GM19238 (cell line): ENCODE data around the gene NDOR1.
"Not testable (repeated sequence)": the region's sequence is repeated elsewhere in the genome, so short reads cannot be mapped to it uniquely, and the experiment has no call there.

ENCODE experiments used
- DNase-seq: peaks from one replicate; pipeline ENCODE4 v3.0.0; 2011; ENCODE audit warnings: low spot score; ENCODE audit not compliant: insufficient read length

The NDOR1 gene

DNA sequence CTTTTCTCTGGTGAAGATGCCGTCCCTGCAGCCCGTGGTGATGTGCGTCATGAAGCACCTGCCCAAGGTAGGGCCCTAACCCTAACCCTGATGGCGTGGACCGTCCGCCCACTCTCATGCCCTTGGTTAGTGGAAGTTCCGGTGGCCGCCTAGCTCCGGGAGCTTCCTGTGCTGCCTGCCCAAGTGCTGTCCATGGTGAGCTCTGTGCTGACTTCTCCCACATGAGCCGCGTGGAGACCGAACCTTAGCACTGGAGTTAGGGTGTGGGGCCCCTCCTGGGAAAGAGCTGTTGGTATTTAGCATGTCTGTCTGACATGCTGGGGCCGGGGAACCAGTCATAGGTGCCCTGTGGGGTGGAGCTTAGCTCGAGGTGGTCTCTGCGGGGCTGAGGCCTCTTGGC lies 50.9 kb downstream of the NDOR1 start:
- no peak for DNase-seq

DNA sequence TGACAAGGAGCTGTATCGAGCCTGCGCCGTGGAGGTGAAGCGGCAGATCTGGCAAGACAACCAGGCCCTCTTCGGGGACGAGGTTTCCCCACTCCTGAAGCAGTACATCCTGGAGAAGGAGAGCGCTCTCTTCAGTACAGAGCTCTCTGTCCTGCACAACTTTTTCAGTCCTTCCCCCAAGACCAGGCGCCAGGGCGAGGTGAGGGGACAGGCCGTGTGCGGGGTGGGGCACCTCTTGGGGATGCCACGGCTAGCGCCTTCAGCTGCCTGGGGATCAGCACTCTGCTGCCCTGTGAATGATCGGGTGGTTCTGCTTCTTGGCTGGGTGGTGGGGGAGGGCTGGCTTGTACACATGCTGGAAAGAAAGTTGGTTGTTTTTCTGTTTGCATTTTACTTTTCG lies 51.4 kb downstream of the NDOR1 start:
- DNase-seq = no peak

DNA sequence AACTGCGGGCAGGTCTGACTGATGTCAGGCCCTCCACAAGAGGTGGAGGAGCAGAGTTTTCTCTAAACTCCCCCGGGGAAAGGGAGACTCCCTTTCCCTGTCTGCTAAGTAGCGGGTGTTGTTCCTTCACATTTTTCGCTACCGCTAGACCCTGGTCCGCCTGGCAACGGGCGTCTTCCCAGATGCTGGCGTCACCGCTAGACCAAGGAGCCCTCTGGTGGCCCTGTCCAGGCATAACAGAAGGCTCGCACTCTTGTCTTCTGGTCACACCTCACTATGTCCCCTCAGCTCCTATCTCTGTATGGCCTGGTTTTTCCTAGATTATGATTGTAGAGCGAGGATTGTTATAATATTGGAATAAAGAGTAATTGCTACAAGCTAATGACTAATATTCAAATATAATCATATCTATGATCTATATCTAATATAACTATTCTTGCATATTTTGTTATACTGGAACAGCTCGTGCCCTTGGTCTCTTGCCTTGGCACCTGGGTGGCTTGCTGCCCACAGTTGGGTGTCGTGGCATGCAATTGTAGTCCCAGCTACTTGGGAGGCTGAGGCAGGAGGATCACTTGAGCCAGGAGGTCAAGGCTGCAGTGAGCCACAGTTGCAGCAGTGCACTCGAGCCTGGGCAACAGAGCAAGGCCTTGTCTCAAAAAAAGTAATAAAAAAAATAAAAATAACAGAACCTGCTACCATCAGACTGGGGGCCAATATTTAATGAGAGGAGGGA lies 56.8 kb downstream of the NDOR1 start:
- DNase-seq = not testable (repeated sequence)

DNA sequence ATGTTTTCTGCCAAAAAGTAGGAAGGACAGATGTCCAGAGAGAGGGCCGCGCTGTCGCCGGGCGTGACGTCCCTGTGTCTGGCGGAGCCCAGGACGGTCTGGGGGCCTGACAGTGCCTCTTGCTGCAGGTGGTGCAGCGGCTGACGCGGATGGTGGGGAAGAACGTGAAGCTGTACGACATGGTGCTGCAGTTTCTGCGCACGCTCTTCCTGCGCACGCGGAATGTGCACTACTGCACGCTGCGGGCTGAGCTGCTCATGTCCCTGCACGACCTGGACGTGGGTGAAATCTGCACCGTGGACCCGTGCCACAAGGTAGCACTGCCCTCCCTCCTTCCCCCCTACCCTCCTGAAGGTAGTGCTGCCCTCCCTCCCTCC lies 57.4 kb downstream of the NDOR1 start:
- no peak for DNase-seq

DNA sequence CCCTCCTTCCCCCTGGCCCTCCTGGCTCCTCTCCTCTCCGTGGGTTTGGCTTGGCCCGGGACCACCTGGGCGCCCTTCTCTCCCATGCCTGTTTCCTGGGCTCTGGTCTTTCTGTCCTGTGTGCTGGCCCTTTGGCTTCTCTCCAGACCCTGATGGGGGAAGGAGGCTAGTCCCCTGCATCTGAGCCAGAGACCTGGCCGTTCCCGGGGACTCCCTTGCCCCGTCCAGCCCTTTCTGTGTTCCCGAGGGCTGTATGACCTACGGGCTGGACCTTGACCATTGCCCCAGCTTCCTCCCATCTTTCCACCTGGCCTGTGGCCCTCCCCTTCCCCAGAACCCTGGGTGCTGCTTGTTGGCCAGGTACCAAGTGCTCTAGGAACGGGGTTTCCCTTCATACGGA lies 58.0 kb downstream of the NDOR1 start:
- DNase-seq = no peak

DNA sequence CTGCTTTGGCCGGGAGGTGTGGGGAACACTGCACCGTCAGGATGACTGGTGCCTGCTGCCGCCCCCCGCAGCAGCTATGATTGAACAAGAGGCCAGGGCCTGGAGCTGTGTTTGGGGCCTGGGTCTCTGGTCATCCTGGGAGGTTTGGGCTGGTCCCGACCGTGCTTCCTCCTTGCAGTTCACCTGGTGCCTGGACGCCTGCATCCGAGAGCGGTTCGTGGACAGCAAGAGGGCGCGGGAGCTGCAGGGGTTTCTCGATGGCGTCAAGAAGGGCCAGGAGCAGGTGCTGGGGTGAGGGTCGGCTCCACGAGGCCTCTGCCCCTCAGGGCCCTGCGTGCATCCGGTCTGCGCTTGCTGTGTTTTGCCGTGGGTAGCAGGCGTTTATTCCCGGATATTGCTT lies 58.6 kb downstream of the NDOR1 start:
- DNase-seq = no peak

DNA sequence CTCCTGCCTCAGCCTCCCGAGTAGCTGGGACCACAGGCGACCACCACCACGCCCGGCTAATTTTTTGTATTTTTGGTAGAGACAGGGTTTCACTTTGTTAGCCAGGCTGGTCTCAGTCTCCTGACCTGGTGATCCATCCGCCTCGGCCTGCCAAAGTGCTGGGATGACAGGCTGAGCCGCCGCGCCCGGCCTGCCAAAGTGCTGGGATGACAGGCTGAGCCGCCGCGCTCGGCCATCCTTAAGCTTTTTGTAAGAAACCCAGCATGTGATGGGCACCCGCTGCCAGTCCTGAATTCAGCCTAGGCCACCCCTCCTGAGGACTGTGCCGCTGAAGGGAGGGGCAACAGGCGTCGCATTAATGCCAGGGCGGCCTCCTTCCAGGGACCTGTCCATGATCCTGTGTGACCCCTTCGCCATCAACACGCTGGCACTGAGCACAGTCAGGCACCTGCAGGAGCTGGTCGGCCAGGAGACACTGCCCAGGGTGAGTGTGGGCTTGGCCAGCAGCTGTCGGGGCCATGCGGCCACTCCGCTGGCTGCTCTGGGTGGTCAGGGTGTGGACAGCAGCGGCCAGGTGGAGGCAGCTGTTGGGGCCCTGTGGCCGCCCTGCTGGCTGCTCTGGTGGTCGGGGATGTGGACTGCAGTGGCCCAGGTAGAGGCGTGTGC lies 60.1 kb downstream of the NDOR1 start:
- no peak for DNase-seq

DNA sequence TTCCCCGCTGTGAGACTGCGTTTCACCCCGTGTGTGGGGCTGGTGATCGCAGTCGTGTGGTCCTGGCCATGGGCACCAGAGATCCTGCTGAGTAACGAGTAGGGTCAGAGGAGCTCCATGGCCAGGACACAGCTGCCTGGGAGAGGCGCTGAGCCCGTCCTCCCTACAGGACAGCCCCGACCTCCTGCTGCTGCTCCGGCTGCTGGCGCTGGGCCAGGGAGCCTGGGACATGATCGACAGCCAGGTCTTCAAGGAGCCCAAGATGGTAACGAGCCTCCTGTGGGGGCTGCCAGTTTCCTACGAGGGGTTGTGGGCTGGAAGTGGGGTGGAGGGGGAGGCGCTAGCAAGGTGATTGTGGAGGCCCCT lies 60.6 kb downstream of the NDOR1 start:
- DNase-seq = no peak
